ENCODE measurements around the gene C2orf42.

DNA sequence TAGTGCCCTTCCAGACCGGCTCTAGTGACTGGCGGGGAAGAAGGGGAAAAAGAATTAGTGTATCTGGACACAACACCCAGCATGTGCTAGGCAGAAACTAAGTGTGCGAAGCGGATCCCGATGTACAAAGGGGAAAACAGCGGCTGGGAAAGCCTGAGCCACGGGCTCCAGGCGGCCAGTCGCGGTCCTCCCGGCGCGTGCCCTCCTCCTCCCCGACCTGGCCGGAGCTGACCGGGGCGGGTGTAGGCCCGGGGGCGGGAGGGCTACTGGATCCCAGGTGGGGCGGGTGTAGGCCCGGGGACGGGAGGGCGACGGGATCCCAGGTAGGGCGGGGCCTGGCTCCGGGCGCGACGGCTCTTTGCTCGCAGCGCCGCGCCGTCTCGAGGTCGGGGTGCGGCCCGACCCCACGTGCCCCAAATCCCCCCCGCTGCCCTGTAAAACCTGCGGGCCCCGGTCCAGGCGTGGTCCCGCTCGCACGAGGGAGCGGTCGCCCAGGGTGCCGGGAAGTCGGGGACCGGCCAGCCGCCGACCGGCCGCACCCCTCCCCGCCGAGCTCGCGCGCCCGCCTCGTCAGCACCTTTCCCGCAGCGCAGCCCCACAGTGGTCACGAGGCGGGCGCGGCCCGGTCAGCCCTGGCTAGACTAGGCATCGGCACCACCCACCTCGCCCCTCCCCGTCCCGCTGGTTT, 48.8 kb downstream of the C2orf42 start:
- TF ChIP-seq CTCF (IDR thresholded peaks at IDR 0.05 in 2 of 3, conservative IDR thresholded peaks at IDR 0.05 in 1 of 3; ENCODE audit: borderline replicate concordance in 1 of 3, insufficient read depth in 1 of 3, low read depth in 2 of 3, low read length in 2 of 3) (no peak), POLR2AphosphoS5 (IDR thresholded peaks at IDR 0.05; ENCODE audit: low read depth, low read length) (peak; percentile 75), POLR2A (IDR thresholded peaks at IDR 0.05; ENCODE audit: borderline replicate concordance, extremely low read depth, insufficient read depth, insufficient read length) (no peak), EZH2phosphoT487 (IDR thresholded peaks at IDR 0.05; ENCODE audit: borderline replicate concordance) (no peak), ZNF274 (IDR thresholded peaks at IDR 0.05; ENCODE audit: low read depth, low read length) (no peak), EZH2 (IDR thresholded peaks at IDR 0.05) (no peak), REST (IDR thresholded peaks at IDR 0.05; ENCODE audit: low read depth) (no peak), FOSL1 (IDR thresholded peaks at IDR 0.05; ENCODE audit: low read depth) (no peak), SIN3A (IDR thresholded peaks at IDR 0.05; ENCODE audit: low read depth) (no peak), EGR1 (IDR thresholded peaks at IDR 0.05; ENCODE audit: low read depth) (no peak), JUND (IDR thresholded peaks at IDR 0.05) (no peak)
- TF ChIP-seq, protein P1, sequence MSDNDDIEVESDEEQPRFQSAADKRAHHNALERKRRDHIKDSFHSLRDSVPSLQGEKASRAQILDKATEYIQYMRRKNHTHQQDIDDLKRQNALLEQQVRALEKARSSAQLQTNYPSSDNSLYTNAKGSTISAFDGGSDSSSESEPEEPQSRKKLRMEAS (IDR thresholded peaks at IDR 0.05), result no peak
